ENCODE results near the gene PRKAG1.
"Not testable (repeated sequence)": the region's sequence is repeated elsewhere in the genome, so short reads cannot be mapped to it uniquely, and the experiment has no call there.

Gene PRKAG1

GRCh38 chr12:49018261-49019119, at the start of gene PRKAG1:
Gene PRKAG1 (minus strand): TSS chr12:49018776. CDS start chr12:49018740, 36 bp downstream.
- peak within 1 kb of the TSS; percentile 99 for H3K4me3 ChIP-seq (ENCODE audit: low read depth, low read length)
- H3K27me3 ChIP-seq (replicated peaks): no peaks in the 10 kb centered on the region
- in situ Hi-C loops (cut with HindIII; ENCODE audit: low pct_ligation_motif_present, low sequenced_read_pairs): no loop called here
- TF ChIP-seq, protein P1, sequence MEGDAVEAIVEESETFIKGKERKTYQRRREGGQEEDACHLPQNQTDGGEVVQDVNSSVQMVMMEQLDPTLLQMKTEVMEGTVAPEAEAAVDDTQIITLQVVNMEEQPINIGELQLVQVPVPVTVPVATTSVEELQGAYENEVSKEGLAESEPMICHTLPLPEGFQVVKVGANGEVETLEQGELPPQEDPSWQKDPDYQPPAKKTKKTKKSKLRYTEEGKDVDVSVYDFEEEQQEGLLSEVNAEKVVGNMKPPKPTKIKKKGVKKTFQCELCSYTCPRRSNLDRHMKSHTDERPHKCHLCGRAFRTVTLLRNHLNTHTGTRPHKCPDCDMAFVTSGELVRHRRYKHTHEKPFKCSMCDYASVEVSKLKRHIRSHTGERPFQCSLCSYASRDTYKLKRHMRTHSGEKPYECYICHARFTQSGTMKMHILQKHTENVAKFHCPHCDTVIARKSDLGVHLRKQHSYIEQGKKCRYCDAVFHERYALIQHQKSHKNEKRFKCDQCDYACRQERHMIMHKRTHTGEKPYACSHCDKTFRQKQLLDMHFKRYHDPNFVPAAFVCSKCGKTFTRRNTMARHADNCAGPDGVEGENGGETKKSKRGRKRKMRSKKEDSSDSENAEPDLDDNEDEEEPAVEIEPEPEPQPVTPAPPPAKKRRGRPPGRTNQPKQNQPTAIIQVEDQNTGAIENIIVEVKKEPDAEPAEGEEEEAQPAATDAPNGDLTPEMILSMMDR (IDR thresholded peaks at IDR 0.05; ENCODE audit: low read depth, low read length, missing control alignments): peak; percentile 74
- H3K27ac ChIP-seq: peak within 1 kb of the TSS; percentile 91
- DNase-seq: peak; percentile 91
- peaks cover 24% of the 10 kb centered on the region for H3K36me3 ChIP-seq (replicated peaks)

DNA sequence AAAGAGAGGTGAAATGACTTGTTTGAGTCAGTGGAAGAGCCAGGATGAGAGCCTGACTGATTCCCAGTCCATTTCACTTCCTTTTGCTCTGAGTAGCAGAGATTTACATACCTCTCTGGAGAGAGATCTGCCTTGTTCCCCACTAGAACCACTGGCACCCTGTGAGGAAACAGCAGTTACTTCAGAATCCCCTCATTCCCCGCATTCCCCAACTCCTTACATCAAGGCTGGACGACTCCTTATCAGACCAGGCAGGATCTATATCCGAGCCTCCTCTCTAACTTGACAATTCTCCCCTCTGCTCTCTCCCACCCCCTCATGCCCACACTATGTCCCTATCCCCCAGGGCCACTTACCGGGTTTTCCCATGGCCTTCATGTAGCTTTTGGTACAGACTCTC, 47.5 kb upstream of the PRKAG1 start:
- in situ Hi-C loops (cut with HindIII; ENCODE audit: low pct_ligation_motif_present, low sequenced_read_pairs): no loop called here

DNA sequence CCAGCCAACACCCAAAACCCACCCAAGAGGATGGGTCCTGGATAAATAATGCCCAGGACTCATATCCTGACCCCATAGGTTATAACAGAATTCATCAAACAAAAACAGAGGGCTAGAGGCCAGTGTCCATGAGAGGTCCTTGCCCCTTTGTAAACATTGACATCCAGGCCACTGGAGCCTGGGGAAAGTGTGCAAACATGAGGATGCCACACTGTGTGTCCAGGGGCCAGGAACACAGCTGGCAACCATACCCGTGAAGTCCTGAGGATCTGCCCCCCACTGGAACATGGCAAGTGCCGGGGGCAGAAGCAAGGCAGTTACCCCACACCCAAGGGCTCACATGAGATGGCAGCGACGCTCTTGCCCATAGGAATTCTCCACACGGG, 46.2 kb upstream of the PRKAG1 start:
- in situ Hi-C loops (cut with HindIII; ENCODE audit: low pct_ligation_motif_present, low sequenced_read_pairs): no loop called here
- TF ChIP-seq, protein P1 (IDR thresholded peaks at IDR 0.05; ENCODE audit: low read depth, low read length, missing control alignments): no peak

More for the DNA sequence above, 47.5 kb upstream of the PRKAG1 start:
- Histone ChIP-seq H3K27ac (no peak overlapping the region), H3K27me3 (replicated peaks) (no peaks in the 10 kb centered on the region), H3K4me3 (ENCODE audit: low read depth, low read length) (no peak overlapping the region), H3K36me3 (replicated peaks) (no peaks in the 10 kb centered on the region)
- TF ChIP-seq, protein P1 (IDR thresholded peaks at IDR 0.05; ENCODE audit: low read depth, low read length, missing control alignments): no peak
- no peak for DNase-seq

DNA sequence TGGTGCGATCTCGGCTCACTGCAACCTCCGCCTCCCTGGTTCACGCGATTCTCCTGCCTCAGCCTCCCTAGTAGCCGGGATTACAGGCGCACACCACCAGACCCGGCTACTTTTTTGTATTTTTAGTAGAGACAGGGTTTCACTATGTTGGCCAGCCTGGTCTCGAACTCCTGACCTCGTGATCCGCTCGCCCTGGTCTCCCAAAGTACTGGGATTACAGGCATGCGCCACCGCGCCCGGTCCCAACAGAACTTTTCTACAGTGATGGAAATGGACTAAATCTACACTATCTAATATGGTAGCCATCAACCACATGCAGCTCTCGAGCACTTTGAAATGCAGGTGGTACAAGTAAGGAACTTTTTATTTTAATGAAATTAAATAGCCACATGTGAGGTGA, 43.3 kb upstream of the PRKAG1 start:
- DNase-seq; in situ Hi-C loops (cut with HindIII; ENCODE audit: low pct_ligation_motif_present, low sequenced_read_pairs); H3K27me3 ChIP-seq (replicated peaks); H3K27ac ChIP-seq; H3K36me3 ChIP-seq (replicated peaks); H3K4me3 ChIP-seq (ENCODE audit: low read depth, low read length): not testable (repeated sequence)

More for the DNA sequence above, 46.2 kb upstream of the PRKAG1 start:
- no peak for DNase-seq
- H3K4me3 ChIP-seq (ENCODE audit: low read depth, low read length): no peak overlapping the region
- H3K36me3 ChIP-seq (replicated peaks): no peaks in the 10 kb centered on the region
- no peak overlapping the region for H3K27ac ChIP-seq
- H3K27me3 ChIP-seq (replicated peaks): no peaks in the 10 kb centered on the region

- H3K4me3 ChIP-seq (ENCODE audit: low read depth, low read length): peak overlapping the region; percentile 86
- TF ChIP-seq, protein P1 (IDR thresholded peaks at IDR 0.05; ENCODE audit: low read depth, low read length, missing control alignments): no peak
- no peaks in the 10 kb centered on the region for H3K27me3 ChIP-seq (replicated peaks)
- no peaks in the 10 kb centered on the region for H3K36me3 ChIP-seq (replicated peaks)
- peak overlapping the region; percentile 98 for H3K27ac ChIP-seq
- no peak for DNase-seq
- in situ Hi-C loops (cut with HindIII; ENCODE audit: low pct_ligation_motif_present, low sequenced_read_pairs): no loop called here
These were observed 42.6 kb upstream of the PRKAG1 start for GRCh38 chr12:49061157-49061650.

GRCh38 chr12:49060237-49061156, 41.9 kb upstream of the PRKAG1 start, which contains the start of gene KMT2D:
Gene KMT2D (minus strand): TSS chr12:49060794. CDS start chr12:49055324, 5,470 bp downstream.
- Histone ChIP-seq H3K4me3 (ENCODE audit: low read depth, low read length) (peak within 1 kb of the TSS; percentile 86), H3K27me3 (replicated peaks) (no peaks in the 10 kb centered on the region), H3K36me3 (replicated peaks) (peaks cover 4% of the 10 kb centered on the region), H3K27ac (peak within 1 kb of the TSS; percentile 98)
- DNase-seq: peak; percentile 88
- in situ Hi-C loops (cut with HindIII; ENCODE audit: low pct_ligation_motif_present, low sequenced_read_pairs): no loop called here
- TF ChIP-seq, protein P1 (IDR thresholded peaks at IDR 0.05; ENCODE audit: low read depth, low read length, missing control alignments): peak; percentile 56
